C4-2B (cell line): ENCODE results near the gene CST3.

Experiments used
- H3K27ac ChIP-seq: fragments of 450-650 bp; 2 replicates; pipeline ENCODE4 v1.5.1; 2017
- ZFX ChIP-seq: fragments of 450-650 bp; IDR thresholded peaks from 2 replicates; pipeline ENCODE4 v1.6.1; 2017
- TF ChIP-seq, protein P1 (sequence below): fragments of 450-650 bp; conservative IDR thresholded peaks from 2 replicates; pipeline ENCODE4 v1.5.1; 2017; ENCODE audit warnings: mild to moderate bottlenecking

CST3 gene

DNA sequence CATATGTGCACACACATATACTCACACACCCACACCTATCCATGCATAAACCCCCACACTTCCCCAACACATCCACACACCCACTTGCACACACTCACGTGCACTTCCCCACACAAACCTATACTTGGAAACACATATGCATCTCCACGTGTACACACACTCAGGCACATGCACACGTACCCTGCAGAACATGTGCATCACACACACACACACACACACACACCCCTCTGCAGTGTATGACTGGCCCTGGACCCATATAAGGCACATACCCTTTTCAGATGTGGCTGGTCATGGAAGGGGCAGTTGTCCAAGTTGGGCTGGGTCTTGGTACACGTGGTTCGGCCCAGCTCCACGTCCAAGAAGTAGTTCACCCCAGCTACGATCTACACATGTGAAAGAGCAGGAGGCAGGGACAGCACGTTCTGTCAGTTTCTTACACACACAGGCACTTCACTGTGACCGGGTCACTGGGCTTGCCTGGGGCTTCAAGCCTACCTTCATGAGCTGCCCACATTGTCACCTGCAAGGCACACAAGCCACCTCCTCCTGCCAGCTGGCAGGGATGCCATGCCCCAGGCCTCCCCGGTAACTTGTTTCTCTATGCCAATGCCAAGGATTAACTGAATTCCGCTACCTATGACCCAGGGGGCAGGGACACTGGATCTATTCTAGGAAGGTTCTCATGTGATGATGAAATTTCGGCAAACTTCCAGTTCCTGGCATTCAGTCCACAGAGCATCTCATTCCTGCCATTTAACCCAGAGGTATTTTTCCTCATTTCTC is 2.6 kb downstream of the CST3 start:
- no peak for TF ChIP-seq ZFX
- TF ChIP-seq, protein P1, sequence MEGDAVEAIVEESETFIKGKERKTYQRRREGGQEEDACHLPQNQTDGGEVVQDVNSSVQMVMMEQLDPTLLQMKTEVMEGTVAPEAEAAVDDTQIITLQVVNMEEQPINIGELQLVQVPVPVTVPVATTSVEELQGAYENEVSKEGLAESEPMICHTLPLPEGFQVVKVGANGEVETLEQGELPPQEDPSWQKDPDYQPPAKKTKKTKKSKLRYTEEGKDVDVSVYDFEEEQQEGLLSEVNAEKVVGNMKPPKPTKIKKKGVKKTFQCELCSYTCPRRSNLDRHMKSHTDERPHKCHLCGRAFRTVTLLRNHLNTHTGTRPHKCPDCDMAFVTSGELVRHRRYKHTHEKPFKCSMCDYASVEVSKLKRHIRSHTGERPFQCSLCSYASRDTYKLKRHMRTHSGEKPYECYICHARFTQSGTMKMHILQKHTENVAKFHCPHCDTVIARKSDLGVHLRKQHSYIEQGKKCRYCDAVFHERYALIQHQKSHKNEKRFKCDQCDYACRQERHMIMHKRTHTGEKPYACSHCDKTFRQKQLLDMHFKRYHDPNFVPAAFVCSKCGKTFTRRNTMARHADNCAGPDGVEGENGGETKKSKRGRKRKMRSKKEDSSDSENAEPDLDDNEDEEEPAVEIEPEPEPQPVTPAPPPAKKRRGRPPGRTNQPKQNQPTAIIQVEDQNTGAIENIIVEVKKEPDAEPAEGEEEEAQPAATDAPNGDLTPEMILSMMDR = no peak
- no peak overlapping the region; the same call in 1 of the 2 replicates for H3K27ac ChIP-seq

DNA sequence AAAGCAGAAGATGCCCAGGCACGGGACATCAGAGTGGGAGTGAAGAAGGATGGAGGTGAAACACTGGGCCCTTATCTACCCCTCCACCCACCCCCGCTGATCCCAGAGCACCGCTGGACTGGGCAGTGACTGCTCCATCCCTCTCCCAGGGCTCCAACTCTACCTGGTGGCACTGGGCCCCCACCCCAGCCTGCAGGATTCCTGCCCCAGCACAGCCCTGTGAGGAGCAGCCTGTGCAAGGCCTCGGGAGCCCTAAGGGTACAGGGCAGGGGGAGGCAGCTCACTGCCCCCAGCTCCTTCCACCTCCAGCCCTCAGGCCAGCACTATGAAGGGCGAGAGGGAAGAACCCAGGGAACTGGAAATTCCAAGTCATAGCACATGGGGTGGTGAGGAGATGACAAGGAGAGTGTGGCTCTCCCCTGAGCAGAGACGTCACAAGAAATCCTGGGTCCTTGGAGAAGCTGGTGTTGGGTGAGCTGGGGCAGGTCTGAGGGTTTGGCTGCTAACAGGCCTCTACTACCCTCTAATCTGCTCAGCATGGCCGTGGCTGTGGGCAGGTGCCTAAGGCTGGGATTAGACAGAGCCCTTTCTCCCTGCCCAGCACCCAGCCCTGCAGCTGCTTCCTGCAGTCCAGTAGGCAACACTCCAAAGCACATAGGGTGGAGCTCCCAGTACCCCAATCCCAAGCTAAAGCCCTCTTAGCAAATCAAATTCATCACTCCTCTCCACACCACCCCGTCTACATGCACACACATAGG is 3.5 kb downstream of the CST3 start:
- TF ChIP-seq, protein P1 = no peak
- no peak for TF ChIP-seq ZFX

DNA sequence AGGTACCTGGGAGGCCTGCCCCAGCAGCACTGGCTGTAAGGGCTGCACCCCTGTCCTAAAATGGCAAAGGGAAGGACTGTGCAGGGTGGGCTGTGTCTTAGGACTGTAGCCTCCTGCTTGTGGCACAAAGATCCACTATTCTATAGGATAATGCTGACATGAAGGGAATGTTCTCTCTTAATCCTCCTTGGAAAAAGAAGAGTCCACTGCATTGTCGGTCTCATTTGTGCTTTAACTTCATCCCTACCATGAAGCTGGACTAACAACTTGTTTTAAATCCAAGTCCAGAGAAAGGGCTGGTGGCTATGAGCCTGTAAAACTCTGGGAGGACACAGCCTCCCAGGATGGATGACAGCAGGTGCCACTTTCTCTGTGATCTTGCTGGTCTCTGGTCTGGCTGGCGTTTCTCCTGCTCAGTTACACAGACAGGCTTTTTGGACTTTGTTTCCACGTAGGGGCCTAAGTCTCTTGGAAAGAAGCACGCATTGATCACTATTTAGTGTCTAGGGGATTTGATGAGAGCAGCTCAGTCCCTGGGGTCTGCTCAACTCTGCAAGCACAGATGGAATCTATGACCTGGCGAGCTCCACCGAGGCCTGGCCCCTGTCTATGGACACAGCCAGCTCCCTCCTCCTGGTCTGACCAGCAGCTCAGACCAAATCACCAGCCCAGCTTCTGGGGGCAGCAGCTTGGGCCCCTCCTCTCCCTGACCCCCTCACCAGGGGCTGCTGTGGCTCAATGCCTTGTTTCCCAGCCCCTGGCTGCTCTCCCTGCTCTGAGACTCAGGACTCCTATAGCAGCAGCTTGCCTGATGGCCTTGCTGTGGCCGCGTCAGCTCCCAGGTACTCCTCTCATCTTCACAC is 4.8 kb downstream of the CST3 start:
- H3K27ac ChIP-seq = no peak overlapping the region
- TF ChIP-seq, protein P1 = no peak
- no peak for TF ChIP-seq ZFX

More for the DNA sequence above, 3.5 kb downstream of the CST3 start:
- no peak overlapping the region for H3K27ac ChIP-seq

DNA sequence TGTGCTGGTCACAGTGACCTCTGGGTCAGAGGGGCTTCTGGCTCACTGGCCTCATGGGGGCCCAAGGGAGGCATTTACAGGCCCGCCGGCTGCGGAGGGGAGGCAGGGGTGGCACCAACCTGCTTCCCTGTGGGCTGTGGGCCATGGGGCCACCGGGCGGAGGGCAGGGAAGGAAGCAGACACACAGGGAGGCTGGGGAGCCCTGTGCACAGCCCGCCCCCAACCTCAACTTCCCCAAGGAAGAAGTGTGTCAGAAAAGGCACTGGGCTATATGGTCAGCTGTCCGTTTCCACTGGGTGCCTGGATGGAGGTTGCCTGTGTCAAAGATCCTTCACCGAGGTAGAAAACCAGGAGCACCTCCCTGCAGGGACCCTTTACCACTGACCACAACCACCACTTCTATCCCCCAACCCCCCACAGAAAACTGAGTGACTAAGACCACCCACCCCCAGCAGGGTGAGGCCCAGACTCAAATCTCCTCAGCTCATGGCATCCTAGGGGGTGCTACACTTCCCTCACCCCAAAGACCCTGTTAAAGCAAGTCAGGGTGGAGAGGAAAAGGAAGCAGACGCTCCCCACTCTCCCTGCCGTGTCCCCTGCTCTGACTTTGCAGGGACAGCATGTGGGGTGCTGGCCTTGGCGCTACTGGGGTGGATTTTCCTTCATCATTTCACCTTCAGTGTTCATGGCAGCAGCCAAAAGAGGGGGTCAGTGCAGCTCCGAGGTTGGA is 5.6 kb downstream of the CST3 start:
- TF ChIP-seq ZFX = no peak
- TF ChIP-seq, protein P1 = no peak

DNA sequence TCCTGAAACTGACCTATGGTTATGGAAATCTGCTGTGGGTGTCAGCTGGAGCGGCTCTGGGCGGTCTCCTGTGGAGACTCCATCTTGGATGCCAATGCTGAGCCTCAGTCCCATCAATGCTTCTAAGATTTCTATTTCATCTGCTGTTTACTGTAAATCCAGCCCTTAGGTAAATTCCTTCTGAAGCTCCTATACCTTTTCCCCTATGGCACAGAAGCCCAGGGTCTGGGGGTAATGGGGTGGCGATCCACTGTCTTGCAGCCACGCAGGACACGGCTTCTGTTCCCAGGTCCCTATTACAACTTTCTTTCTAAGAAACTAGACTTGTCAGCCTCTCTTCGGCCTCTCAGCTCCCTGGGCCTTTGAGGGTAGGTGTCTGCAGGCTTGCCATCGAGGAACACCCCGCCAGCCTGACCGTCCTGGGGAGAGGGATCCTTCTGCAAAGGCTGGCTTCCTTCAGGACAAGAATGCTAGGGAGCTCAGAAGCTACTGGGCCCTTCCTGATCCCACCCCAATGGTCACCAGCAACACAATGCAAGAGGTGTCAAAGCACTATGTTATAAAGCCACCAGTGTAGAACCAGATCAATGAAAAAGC is 6.4 kb downstream of the CST3 start:
- no peak for TF ChIP-seq ZFX
- TF ChIP-seq, protein P1 = no peak
- no peak overlapping the region for H3K27ac ChIP-seq

More for the DNA sequence above, 5.6 kb downstream of the CST3 start:
- H3K27ac ChIP-seq = no peak overlapping the region

DNA sequence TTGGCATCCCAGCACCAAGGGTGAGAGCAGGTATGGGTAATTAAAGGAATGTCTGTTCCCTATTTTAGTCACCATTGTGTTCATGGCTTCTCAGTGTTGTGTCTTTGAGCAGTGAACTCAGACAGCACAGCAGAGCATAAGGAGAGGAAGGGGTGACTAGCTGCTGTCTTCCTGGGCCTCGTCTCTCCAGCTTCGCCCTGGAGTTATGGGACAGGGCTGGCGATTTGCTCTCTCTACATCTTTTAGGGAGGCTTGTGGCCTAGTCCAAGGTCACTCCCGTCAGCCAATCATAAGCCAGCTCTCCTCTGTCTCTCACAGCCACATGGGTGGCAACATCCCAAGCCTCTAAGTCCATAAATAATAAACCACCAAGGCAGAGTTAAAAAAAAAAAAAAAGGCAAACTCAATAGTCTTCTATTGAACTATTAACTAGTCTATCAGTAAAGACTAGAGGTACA is 7.3 kb downstream of the CST3 start:
- TF ChIP-seq, protein P1 = no peak
- TF ChIP-seq ZFX = no peak
- no peak overlapping the region for H3K27ac ChIP-seq
